Stimulated activated CD8-positive, alpha-beta memory T cell treated with anti-CD3 and anti-CD28 coated beads, Interleukin-12 subunit alpha, Interleukin-12 subunit beta, amount 100 ng/mL, for 24 hours (primary cell): Measurements from ENCODE around the gene GABBR2.

Source experiments
- DNase-seq: peaks from one replicate; pipeline ENCODE4 v3.0.0-alpha.2; 2020; ENCODE audit errors: extremely low read depth

Gene GABBR2

GRCh38 chr9:98541684-98542230 lies 167.0 kb downstream of the GABBR2 start:
- no peak for DNase-seq

DNA sequence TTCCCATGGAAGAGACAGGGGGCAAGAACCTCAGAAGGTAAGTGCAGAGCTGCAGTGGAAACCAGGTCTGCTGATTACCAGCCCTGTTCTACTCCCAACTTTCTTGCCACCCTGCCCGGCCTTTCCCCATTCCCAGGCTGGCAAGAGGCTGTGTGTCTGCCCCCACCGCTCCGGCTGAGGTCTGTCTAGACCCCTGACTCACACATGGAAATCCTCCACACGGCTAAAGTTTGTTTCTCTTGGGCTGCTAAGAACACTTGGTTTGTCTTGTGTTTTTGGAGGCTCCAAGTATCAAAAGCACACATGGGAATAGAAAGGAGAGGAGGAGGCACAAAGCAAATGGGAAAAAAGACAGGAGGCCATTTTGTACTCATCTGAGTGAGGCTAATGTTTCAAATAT lies 168.3 kb downstream of the GABBR2 start:
- DNase-seq, result no peak

DNA sequence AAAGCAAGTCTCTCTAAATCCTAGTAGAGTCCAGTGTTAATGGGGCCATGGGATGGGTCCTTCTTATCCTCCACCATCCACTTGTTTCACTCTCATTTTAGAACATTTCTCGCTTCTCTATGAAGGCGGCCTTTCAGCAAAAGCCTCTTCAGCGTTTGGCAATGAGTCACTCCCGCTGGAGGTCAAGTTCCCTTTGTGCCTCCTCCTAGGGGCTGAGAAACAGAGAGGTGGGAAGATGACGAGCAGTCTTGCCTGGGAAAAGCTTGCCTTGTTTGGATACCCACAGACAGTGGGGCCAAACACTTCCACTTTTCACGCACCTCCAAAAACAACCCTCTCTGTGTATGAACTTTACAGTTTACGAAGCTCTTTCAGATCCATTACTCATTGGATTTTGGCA lies 168.8 kb downstream of the GABBR2 start:
- no peak for DNase-seq

DNA sequence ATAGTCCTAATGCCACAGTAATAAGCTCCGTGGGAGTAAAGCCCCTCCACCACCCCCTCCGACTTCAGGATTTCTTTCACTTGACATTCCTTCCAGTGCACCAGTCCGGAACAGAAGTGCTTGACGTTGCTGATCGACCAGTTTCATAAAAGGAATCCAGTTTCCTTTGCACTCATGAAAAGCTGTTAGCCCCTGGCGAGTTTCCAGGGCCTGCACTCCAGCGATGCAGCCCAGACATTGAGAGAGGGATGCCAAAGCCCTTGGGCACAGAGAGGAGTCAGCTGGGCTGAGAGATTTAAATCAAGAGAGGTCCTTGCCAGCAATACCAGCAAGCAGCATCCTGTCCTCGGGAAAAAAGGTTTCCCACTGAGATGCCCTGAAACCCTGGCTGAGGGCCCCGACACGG lies 170.1 kb downstream of the GABBR2 start:
- DNase-seq, result no peak

DNA sequence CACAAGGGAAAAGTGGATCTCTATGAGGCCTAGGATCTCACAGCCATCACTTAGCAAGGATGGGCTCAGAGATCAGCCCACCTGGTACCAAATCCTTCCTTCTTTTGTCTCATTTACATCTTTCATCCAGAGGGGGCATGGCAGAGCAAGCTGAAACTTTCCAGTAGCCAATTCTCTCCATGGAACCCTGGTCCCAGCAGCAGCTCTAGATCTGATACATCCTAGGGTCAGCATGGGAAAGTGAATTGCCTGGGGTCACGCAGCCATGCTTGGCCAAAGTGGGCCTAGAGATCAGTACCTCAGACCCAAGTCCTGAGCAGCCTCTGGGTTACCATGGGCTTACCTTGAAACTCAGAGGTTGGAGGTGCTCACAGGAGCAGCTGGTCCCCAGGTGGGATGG lies 170.5 kb downstream of the GABBR2 start:
- no peak for DNase-seq

DNA sequence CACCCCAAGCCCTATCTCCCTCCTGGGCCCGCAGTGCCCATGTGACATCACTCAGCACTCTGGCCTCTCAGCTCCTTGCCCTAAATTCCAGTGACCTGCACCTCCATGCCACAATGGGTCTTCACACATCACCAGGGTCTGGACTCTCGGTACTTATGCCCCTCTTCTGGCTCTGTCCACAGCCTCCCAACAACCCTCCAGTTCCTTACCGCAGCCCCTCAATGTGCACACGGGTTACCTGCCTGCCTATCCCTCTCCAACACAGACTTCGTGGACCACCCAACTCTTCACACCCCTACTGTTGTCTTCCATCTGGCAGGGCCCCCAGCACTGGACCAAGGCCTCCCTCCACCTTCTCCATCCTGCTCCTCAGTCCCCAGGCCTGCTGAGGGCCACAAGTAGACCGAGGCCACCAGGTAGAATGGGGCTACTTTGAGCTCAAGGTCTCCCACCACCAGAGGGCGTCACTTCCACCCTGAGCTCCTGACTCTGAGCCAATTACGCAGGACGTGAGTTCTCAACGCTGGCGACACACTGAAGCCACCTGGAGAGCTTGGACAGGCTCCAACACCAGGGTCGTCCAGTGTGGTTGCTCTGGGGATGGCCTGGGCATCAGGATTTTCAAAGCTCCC lies 172.1 kb downstream of the GABBR2 start:
- no peak for DNase-seq

GRCh38 chr9:98533866-98534265 lies 174.9 kb downstream of the GABBR2 start:
- no peak for DNase-seq

GRCh38 chr9:98533132-98533531 lies 175.6 kb downstream of the GABBR2 start:
- DNase-seq, result no peak

DNA sequence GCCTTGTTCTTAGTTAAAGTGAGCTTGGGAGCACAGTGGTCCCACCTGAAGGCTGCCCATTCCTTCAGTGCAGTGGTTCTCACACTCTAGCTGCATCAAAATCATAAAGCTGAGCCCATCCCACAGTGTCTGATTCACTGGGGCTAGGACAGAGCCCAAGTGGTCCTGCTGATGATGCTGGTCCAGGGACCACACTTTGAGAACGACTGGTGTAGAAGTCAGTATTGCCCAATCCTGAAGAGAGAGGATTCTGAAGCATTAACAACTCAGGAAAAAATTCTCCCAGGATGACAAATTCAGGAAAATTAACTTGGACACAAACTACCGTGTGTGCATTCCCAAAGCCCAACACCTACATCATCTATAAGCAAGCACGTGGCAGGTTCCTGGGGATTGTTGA lies 176.2 kb downstream of the GABBR2 start:
- DNase-seq, result no peak

- no peak for DNase-seq
These were observed 176.6 kb downstream of the GABBR2 start for GRCh38 chr9:98532147-98532546.

DNA sequence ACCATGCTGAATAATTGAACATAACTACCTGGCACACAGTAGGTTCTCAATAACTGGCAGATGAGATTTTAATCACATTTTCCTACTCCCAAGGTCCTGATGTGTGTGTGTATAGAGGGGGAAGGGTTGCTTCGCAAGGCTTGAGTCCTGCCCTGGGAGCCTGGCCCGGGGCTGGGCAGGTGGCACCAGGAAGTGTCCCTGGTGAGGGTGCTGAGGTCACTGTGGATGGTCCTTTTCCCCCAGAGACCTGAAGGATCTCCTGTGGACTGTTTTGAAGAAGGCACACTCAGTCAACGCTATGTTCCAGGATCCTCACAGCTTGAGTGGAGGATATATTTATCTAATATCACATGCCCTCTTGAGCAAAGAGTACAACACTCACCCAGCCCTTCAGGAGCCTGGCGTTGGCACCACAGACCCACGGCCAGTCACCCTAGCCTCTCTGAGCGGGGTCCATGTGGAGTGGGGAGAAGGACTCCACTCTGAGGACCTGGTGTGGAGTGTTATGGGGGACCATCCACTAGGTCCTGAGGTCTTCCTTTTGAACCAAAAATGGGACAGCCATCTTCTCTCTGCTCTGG lies 177.8 kb downstream of the GABBR2 start:
- DNase-seq, result no peak

GRCh38 chr9:98530275-98530674 lies 178.5 kb downstream of the GABBR2 start:
- no peak for DNase-seq

DNA sequence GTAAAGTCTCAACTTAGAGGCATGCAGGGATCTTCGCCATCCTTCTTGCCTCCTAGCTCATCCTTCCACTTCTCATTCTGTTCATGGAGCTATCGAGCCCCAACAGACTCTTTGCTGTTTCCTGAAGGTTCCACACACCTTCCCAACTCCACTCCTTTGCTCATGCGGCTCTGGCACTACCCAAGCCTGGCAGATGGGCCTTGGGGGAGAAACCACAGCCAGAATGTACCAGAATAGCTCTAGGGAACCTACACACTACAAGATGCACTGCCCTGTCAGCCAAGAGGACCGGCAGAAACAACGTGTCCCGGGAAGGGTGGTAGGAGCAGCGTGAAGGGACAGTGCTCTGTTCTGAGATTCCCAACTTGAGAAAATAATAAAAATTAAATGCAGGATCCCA lies 178.9 kb downstream of the GABBR2 start:
- DNase-seq, result no peak

GRCh38 chr9:98523231-98523901 lies 185.4 kb downstream of the GABBR2 start:
- DNase-seq, result no peak

DNA sequence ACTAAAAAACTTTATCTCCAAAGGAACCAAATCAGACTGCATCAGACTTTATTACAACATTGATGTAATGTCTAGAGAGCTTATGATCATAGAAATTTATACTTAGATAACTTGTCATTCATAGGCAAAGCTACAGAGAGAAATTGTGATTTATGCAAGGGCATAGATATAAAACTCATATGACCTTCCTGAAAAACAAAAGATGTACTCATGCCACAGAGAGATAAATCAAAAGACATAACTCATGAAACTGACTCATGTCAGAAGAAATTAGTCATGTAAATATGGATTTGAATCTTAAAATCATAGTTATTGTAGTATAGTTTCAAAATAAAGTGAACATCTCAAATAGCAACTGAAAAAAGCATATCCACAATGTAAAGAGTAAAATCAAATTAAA lies 186.2 kb downstream of the GABBR2 start:
- DNase-seq, result no peak

DNA sequence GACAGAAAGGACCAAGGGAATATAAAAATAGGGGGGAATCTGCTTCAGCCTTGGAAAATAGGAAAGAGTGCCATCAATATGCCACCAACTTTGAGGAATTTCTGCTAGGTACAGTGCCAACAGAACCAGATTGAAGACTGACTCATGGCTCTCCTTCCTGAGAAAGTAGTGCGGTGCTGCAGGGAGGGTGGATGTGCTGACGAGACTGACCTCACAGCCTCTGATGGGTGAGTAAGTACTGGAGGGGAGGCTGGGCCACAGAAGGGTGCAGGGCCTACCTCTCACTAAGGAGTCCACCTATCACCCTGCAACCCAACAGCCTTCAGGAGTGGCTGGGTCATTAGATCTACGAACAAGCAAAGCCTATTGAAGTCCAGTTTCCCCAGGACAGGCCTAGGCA lies 187.6 kb downstream of the GABBR2 start:
- no peak for DNase-seq

DNA sequence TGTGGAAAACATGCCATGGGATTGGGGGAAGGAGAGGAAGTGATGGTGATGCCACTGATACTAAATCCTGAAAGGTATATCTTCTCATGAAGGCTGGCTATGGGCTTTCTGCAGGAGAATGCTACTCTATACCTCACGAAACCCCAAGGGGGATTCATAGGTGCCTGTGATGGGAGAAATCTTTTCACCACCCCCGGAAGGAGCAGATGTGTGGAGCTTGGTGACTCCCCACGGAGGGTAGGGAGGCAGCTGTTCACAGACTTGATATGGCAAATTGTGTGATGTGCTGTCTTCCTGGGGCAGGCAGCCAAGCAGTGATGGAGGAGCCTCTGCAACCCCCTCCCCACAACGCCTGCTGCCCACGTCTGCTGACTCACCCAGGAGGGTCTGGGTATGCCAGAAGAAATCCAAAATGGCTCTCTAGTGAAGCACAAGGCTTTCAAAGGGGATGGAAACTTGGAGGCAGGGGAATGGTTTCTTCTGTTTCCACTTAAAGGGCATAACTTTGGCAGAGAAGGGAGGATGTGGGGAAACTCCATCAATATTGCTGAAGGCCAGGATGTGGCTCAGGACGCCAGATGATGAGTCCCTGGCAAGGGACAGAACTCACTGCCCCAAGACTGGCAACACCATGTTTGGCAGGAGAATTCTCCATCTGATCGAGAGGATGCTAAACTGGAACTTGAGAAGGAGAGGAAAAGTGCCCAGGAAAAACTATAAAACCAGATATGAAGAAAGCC lies 188.3 kb downstream of the GABBR2 start:
- DNase-seq, result no peak

DNA sequence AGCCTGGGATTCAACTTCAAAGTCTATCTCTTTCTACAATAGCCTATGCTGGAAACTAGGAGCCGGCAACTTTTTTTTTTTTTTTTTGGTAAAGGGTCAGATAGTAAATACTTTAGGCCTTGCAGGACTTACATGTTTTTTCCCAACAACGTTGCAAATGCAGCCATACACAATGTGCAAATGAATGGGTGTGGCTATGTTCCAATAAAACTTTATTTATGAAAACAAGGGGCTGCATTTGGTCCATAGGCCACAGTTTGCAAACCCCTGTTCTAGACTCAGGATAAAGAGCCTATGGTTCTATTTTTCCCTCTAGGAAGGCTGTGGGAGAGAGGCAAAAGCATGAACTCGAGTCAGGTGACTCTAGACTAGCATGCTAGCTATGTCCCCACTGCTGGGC lies 189.1 kb downstream of the GABBR2 start:
- no peak for DNase-seq

- no peak for DNase-seq
These were observed 190.2 kb downstream of the GABBR2 start for GRCh38 chr9:98518556-98518955.

GRCh38 chr9:98517761-98518160 lies 191.0 kb downstream of the GABBR2 start:
- DNase-seq, result no peak

GRCh38 chr9:98516897-98517503 lies 191.7 kb downstream of the GABBR2 start:
- DNase-seq, result no peak
